SK-N-SH (cell line): Measurements from ENCODE around the gene CNIH2. TPM values are rescaled to one million over a fixed set of nuclear protein-coding genes. Genes with fewer than 3 reads are reported as not detected.
A peak's percentile ranks its signal among the peaks of the same experiment; 100 is the strongest.

Source experiments
- CTCF ChIA-PET: fragments of 300-600, 350-600 bp; formaldehyde crosslinking; extraction: SDS; loops from one replicate; lab custom pipeline; 2021; lab: Yijun Ruan, JAX
- POLR2A ChIA-PET: fragments of 350-600 bp; sonication (Branson Sonifier 250); formaldehyde crosslinking; extraction: SDS; loops from one replicate; lab custom pipeline; 2020; ENCODE audit warnings: antibody characterized with exemption, inconsistent platforms; lab: Yijun Ruan, JAX
- DNase-seq: peaks from one replicate; pipeline ENCODE4 v3.0.0; 2012
- H2AFZ ChIP-seq: fragments of 200-600 bp; sonication (generic); 2 replicates; pipeline ENCODE4 v1.8.1; 2016; ENCODE audit warnings: antibody characterized with exemption, mild to moderate bottlenecking, low read depth
- H3F3A ChIP-seq: fragments of 200-600 bp; sonication (generic); replicated peaks from 2 replicates; pipeline ENCODE3; 2016; ENCODE audit warnings: antibody characterized with exemption, mild to moderate bottlenecking; ENCODE audit not compliant: insufficient read depth
- H3K27ac ChIP-seq, 2 experiments: fragments of 200-500 bp in 1 of 2; fragments of 200-600 bp in 1 of 2; sonication (Bioruptor generic) in 1 of 2; sonication (generic), shearing (Covaris generic) in 1 of 2; 2 replicates each; pipeline versions ENCODE4 v1.5.1 to v1.6.1; 2014 to 2016; ENCODE audit warnings: low read depth in 2 of 2, inconsistent platforms in 1 of 2, low read length in 1 of 2, mild to moderate bottlenecking in 1 of 2, mixed read lengths in 1 of 2
- H3K27me3 ChIP-seq: fragments of 200-600 bp; sonication (generic), shearing (Covaris generic); 2 replicates; pipeline ENCODE4 v1.6.1; 2016; ENCODE audit warnings: mixed run types; ENCODE audit not compliant: insufficient read depth
- H3K36me3 ChIP-seq, 2 experiments: fragments of 200-500 bp in 1 of 2; fragments of 200-600 bp in 1 of 2; sonication (Bioruptor generic) in 1 of 2; sonication (generic) in 1 of 2; replicated peaks in 1 of 2; 2 replicates each; pipeline versions ENCODE3 to v1.5.1; 2014 to 2016; ENCODE audit warnings: low read length in 1 of 2, mild to moderate bottlenecking in 1 of 2; ENCODE audit not compliant: insufficient read depth in 2 of 2, control insufficient read depth in 1 of 2
- H3K4me1 ChIP-seq, 2 experiments: fragments of 200-500 bp in 1 of 2; fragments of 200-600 bp in 1 of 2; sonication (Bioruptor generic) in 1 of 2; sonication (generic), shearing (Covaris generic) in 1 of 2; 2 replicates each; pipeline versions ENCODE4 v1.5.1 to v1.6.1; 2014 to 2016; ENCODE audit warnings: low read depth in 1 of 2, low read length in 1 of 2, mixed run types in 1 of 2; ENCODE audit not compliant: insufficient read depth in 2 of 2, control insufficient read depth in 1 of 2
- H3K4me2 ChIP-seq: fragments of 200-600 bp; sonication (generic), shearing (Covaris generic); 2 replicates; pipeline ENCODE4 v1.6.1; 2017; ENCODE audit warnings: mixed run types
- H3K4me3 ChIP-seq, 2 experiments: fragments of 200-500 bp in 1 of 2; fragments of 200-600 bp in 1 of 2; sonication (Bioruptor generic) in 1 of 2; sonication (generic), shearing (Covaris generic) in 1 of 2; 2 replicates each; pipeline versions ENCODE4 v1.5.1 to v1.8.1; 2014 to 2016; ENCODE audit warnings: low read depth in 2 of 2, inconsistent platforms in 1 of 2, low read length in 1 of 2, mild to moderate bottlenecking in 1 of 2, mixed read lengths in 1 of 2, moderate library complexity in 1 of 2
- H3K79me2 ChIP-seq: fragments of 200-600 bp; sonication (generic); 2 replicates; pipeline ENCODE4 v1.8.1; 2017; ENCODE audit warnings: mild to moderate bottlenecking; ENCODE audit not compliant: insufficient read depth
- H3K9ac ChIP-seq: fragments of 200-600 bp; sonication (generic); 2 replicates; pipeline ENCODE4 v1.6.1; 2017; ENCODE audit warnings: mixed run types
- H3K9me2 ChIP-seq: fragments of 200-600 bp; sonication (generic); 2 replicates; pipeline ENCODE4 v1.6.1; 2017; ENCODE audit warnings: mixed run types
- H3K9me3 ChIP-seq: fragments of 200-600 bp; sonication (generic); 2 replicates; pipeline ENCODE4 v1.6.1; 2017; ENCODE audit warnings: mixed run types, mild to moderate bottlenecking, moderate library complexity
- H4K20me1 ChIP-seq: fragments of 200-600 bp; sonication (generic); 2 replicates; pipeline ENCODE4 v1.6.1; 2017; ENCODE audit warnings: mild to moderate bottlenecking, mixed run types; ENCODE audit not compliant: insufficient read depth
- CTCF ChIP-seq: fragments of 200-600 bp; sonication (generic); IDR thresholded peaks from 2 replicates; pipeline ENCODE4 v1.6.1; 2017; ENCODE audit warnings: antibody characterized with exemption, mild to moderate bottlenecking, moderate library complexity
- FOSL2 ChIP-seq: IDR thresholded peaks from 2 replicates; pipeline ENCODE4 v1.4.0; 2012; ENCODE audit warnings: low read depth, mild to moderate bottlenecking, moderate library complexity, borderline replicate concordance
- FOXM1 ChIP-seq: IDR thresholded peaks from 2 replicates; pipeline ENCODE4 v1.4.0; 2012; ENCODE audit warnings: low read depth, mild to moderate bottlenecking
- GATA2 ChIP-seq: sonication (generic); formaldehyde crosslinking; IDR thresholded peaks from 2 replicates; pipeline ENCODE4 v1.5.0; 2020; ENCODE audit warnings: mild to moderate bottlenecking, missing genetic modification reagents
- MXI1 ChIP-seq: IDR thresholded peaks from 2 replicates; pipeline ENCODE4 v1.6.1; 2012; ENCODE audit warnings: mild to moderate bottlenecking, low read depth, low read length, improper control_type of control experiment
- NFIC ChIP-seq: IDR thresholded peaks from 2 replicates; pipeline ENCODE4 v1.4.0; 2012; ENCODE audit warnings: borderline replicate concordance
- NRF1 ChIP-seq: IDR thresholded peaks from 2 replicates; pipeline ENCODE4 v1.6.1; 2012; ENCODE audit warnings: low read depth, mild to moderate bottlenecking, low read length
- RFX5 ChIP-seq: IDR thresholded peaks from 2 replicates; pipeline ENCODE4 v1.6.1; 2012; ENCODE audit warnings: mild to moderate bottlenecking, improper control_type of control experiment, low read length
- RXRA ChIP-seq: IDR thresholded peaks from 2 replicates; pipeline ENCODE4 v1.4.0; 2012; ENCODE audit warnings: low read depth, mild to moderate bottlenecking, borderline replicate concordance
- SIN3A ChIP-seq: IDR thresholded peaks from 2 replicates; pipeline ENCODE4 v1.6.1; 2012; ENCODE audit warnings: low read depth, mild to moderate bottlenecking, low read length, moderate library complexity, borderline replicate concordance
- TAF1 ChIP-seq: IDR thresholded peaks from 2 replicates; pipeline ENCODE4 v1.6.1; 2012; ENCODE audit warnings: low read depth, mild to moderate bottlenecking, low read length, moderate library complexity, borderline replicate concordance
- USF2 ChIP-seq: fragments of 150-350 bp; IDR thresholded peaks from 2 replicates; pipeline ENCODE4 v1.6.1; 2017; ENCODE audit warnings: antibody characterized with exemption, low read length, low read depth, borderline replicate concordance
- ZBTB33 ChIP-seq: IDR thresholded peaks from 2 replicates; pipeline ENCODE4 v1.4.0; 2012; ENCODE audit warnings: low read depth, borderline replicate concordance
- WGBS: methylation state at CpG from one replicate; pipeline ENCODE4 v1.1.6; 2017; ENCODE audit warnings: low lambda C conversion rate; 5-methylcytosine and 5-hydroxymethylcytosine counted together
- polyA plus RNA-seq, 3 experiments: library from polyadenylated mRNA; depleted of rRNA; stranded (reverse); fragments of >200 nt; gene quantifications; 2 replicates each; pipeline ENCODE4 v1.2.3, GENCODE V29; 2012

CNIH2 gene
- polyA plus RNA-seq, 1 of the 3 experiments (the other 2 are of a cell fraction), result 11.8 TPM

GRCh38 chr11:66283461-66284105 is 5.6 kb downstream of the CNIH2 start:
- POLR2A ChIA-PET, result interaction anchor here (1.3 kb wide), 1 partner anchor 29 kb away, joined by 3 read pairs; no protein-coding TSS in a partner anchor

GRCh38 chr11:66284526-66285078 is 6.6 kb downstream of the CNIH2 start:
- H3F3A ChIP-seq, result peaks cover 20% of the 10 kb centered on the region
- no peak overlapping the region for H2AFZ ChIP-seq
- CTCF ChIA-PET, result interaction anchor here (0.7 to 8.2 kb wide), 4 partner anchors 15 to 62 kb away, joined by 3 to 111 read pairs (median 7); partner anchors contain the start of gene RAB1B
- H4K20me1 ChIP-seq, result peaks cover 18% of the 10 kb centered on the region
- peaks cover 0 to 52% of the 10 kb centered on the region in 2 experiments; a peak in 1 of 4 replicates for H3K4me1 ChIP-seq
- POLR2A ChIA-PET, result no interaction called here
- H3K9me2 ChIP-seq, result no peaks in the 10 kb centered on the region
- no peak for TF ChIP-seq FOSL2
- no peak for TF ChIP-seq ZBTB33
- no peak for TF ChIP-seq USF2
- no peak for TF ChIP-seq RXRA
- TF ChIP-seq GATA2 (CRISPR knock-in tag), result no peak
- no peak for TF ChIP-seq RFX5
- TF ChIP-seq NRF1, result no peak
- no peak for TF ChIP-seq SIN3A
- TF ChIP-seq TAF1, result no peak
- no peak overlapping the region; a peak in 1 of 4 replicates for H3K27ac ChIP-seq
- no peaks in the 10 kb centered on the region for H3K9me3 ChIP-seq
- H3K36me3 ChIP-seq, result peaks cover 0 to 36% of the 10 kb centered on the region in 2 experiments
- no peaks in the 10 kb centered on the region for H3K27me3 ChIP-seq
- H3K4me3 ChIP-seq, result no peak overlapping the region
- DNase-seq, result no peak
- H3K4me2 ChIP-seq, result no peak overlapping the region
- 98% methylated on average over 16 of the region's 16 CpGs for WGBS
- H3K79me2 ChIP-seq, result peaks cover 37% of the 10 kb centered on the region; the same call in 1 of the 2 replicates
- no peak overlapping the region for H3K9ac ChIP-seq

More at GRCh38 chr11:66283461-66284105, 5.6 kb downstream of the CNIH2 start:
- Histone ChIP-seq H3K9ac (no peak overlapping the region), H3K27me3 (no peaks in the 10 kb centered on the region), H3K4me1 (peaks cover 0 to 59% of the 10 kb centered on the region in 2 experiments; a peak in 1 of 4 replicates), H3K9me2 (no peaks in the 10 kb centered on the region), H2AFZ (no peak overlapping the region), H3K9me3 (no peaks in the 10 kb centered on the region), H3K27ac (no peak overlapping the region; a peak in 1 of 4 replicates), H3K79me2 (peaks cover 35% of the 10 kb centered on the region; the same call in 1 of the 2 replicates), H3K4me2 (no peak overlapping the region), H3K36me3 (peaks cover 0 to 36% of the 10 kb centered on the region in 2 experiments), H3K4me3 (no peak overlapping the region), H3F3A (peaks cover 16% of the 10 kb centered on the region), H4K20me1 (peaks cover 18% of the 10 kb centered on the region)
- TF ChIP-seq NRF1 (no peak), GATA2 (CRISPR knock-in tag) (no peak), RXRA (no peak), FOXM1 (no peak), MXI1 (no peak), NFIC (no peak), CTCF (peak; percentile 35)
- 50% methylated on average over 2 of the region's 14 CpGs for WGBS
- CTCF ChIA-PET, result interaction anchor here (0.7 to 8.2 kb wide), 16 partner anchors 7 to 157 kb away, joined by 3 to 111 read pairs (median 4); partner anchors contain the start of genes RAB1B, RIN1 and TMEM151A
- DNase-seq, result peak; percentile 58
